NCI-H2081 treated with DMSO at 0.1 percent for 48 hours (cell line): ENCODE results near the gene PARVB.

ENCODE experiments used
- DNase-seq: peaks from one replicate; lab custom pipeline; 2025; lab: John Stamatoyannopoulos, UW

Gene PARVB

GRCh38 chr22:44200855-44201550 lies 176.9 kb downstream of the PARVB start:
- DNase-seq = no peak

- no peak for DNase-seq
These were observed 177.6 kb downstream of the PARVB start for GRCh38 chr22:44201665-44202064.

GRCh38 chr22:44202261-44202789 lies 178.2 kb downstream of the PARVB start:
- no peak for DNase-seq

GRCh38 chr22:44203203-44203602 lies 179.1 kb downstream of the PARVB start:
- DNase-seq = no peak

DNA sequence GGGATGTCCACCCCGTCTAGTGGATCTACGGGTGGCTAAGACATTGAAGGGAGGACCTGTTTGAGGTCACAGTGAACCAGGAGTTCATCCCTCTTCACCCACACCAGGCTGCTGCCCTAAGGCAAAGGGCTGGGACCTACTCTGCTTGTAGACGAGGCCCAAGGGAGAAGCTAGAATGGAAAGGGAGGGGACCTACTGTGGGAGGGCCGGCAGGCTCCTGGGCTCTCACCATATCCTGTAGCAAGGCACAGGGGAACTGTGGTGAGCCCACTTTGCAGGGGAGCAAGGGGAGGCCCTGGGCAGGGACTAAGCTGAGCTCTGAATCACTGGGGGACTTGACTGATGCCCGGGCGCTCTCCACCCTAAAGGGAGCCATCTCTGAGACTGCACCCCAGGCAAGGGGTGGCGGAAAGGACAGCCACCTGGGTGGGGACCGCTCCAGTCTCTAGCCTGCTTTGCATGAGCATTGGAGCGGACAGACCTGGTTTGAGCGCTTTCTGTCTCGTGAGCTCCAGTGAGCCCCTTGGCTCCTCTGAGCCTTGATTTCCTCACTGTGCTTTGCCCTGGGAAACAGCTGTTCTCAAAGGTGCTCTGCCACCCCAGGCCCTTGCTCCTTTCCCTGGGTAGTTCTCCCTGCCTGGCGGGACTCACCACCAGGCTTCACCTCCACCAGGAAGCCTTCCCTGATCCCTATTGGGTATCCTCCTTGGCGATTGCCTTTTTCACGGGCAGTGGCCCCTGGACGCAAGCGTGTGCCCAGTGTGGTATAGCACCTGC lies 180.8 kb downstream of the PARVB start:
- DNase-seq = no peak

GRCh38 chr22:44205516-44206329 lies 181.6 kb downstream of the PARVB start:
- no peak for DNase-seq

GRCh38 chr22:44206330-44206645 lies 182.2 kb downstream of the PARVB start:
- DNase-seq = no peak

- DNase-seq = no peak
These were observed 182.6 kb downstream of the PARVB start for GRCh38 chr22:44206696-44207095.

DNA sequence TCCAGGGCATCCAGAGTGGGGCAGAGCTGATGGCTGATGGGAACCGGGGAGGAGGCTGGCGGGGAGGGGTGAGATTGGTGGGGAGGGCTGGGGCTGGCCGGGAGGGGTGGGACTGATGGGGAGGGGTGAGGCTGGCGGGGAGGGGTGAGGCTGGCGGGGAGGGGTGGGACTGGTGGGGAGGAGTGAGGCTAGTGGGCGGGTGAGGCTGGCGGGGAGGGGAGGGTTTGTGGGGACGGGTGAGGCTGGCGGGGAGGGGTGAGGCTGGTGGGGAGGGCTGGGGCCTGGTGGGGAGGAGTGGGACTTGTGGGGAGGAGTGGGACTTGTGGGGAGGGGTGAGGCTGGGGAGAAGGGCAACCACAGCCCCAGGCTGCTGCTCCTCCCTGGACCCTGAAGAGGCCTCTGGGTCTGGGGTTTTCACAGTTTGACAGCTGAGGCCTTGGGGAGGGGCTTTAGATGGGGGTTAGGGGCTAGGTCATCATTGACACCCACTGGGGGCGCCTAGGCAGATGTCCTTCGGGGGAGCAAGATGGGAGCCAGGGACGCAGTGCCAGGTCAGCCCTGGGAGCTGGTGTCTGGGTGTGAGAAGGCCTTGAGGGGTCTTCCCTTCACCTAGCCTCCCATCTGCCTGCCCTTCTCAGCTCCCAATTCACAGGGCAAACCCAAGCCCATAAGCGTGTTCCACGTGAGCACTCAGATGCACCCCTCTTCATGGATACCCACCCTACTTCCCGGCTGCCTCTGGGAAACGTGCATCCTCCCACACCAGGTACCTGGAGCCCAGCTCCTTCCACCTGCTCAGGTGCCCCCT lies 183.3 kb downstream of the PARVB start:
- DNase-seq = no peak

GRCh38 chr22:44207981-44208317 lies 183.8 kb downstream of the PARVB start:
- DNase-seq = no peak

GRCh38 chr22:44209343-44209742 lies 185.2 kb downstream of the PARVB start:
- no peak for DNase-seq

GRCh38 chr22:44210722-44211121 lies 186.6 kb downstream of the PARVB start:
- DNase-seq = no peak

DNA sequence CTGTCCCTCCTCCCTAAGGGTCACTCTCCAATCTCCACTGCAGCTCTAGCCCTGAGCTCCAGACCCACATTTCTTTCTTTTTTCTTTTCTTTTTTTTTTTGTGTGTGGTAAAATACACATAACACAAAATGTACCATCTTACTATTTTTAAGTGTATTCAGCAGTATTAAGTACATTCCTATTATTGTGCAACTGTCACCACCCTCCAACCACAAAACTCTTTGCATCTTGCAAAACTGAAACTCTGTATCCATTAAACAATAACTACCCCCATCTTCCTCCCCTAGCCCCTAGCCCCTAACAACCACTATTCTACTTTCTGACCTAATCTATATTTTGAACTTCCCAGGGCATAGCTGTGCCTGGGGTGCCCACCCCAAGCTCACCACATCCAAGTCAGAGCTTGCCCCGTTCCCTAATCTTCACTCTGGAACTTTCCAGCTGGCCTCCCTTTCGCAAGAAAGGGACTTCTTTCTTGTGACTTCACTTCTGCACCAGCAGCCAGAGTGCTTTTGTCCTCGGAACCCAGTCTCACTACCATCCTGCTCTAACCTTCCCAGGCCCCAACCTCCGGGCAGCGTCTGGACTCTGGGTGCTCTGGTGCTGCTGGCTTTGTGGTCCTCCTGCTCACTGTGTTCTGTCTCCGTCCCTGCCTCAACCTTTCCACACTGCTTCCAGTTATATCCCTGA lies 187.3 kb downstream of the PARVB start:
- DNase-seq = no peak

DNA sequence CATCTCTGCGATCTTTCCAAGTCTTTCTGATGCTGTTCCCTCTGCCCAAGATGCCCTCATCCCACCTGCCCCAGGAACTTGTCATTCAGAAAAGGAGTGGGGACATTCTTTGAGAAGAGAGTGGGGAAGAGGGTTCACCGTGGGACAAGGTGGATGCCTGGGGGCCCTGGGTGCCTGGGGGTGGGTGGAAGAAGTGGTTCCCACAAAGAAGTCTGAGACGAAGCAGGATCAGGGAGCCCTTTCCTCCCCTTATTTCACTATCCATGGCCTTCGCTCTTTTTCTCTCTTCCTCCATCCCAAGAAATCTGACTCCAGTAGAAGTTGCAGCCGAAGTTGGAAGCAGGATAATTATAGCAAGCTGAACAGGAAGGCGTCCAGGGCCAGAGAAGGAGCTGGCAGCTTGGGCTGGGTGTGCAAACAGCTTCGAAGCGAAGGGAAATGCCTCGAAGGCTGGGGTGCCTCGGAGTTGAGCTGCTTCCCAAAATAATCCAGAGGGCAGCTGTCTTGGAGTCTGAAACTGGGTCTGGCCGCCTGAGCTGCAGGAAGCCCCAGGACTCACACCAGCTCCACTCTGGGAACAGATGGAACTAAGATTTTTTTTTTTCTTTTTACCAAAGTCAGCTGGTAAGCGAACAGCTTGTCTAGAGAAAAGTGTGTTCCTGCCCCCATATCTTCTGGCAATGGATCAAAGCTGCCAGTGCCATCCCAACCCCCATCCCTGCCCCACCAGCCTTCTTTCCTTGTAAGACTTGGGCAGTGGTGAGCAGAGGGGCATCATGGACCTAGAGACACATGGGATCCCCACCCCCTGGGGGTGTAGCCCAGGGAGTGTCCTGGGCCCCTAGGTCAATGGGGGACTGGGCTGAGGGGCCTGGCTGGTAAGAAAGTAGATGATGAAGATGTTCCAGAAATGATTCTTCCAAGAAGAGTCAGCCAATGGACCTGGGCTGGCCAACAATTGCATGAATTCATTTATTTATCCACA lies 188.1 kb downstream of the PARVB start:
- DNase-seq = no peak

DNA sequence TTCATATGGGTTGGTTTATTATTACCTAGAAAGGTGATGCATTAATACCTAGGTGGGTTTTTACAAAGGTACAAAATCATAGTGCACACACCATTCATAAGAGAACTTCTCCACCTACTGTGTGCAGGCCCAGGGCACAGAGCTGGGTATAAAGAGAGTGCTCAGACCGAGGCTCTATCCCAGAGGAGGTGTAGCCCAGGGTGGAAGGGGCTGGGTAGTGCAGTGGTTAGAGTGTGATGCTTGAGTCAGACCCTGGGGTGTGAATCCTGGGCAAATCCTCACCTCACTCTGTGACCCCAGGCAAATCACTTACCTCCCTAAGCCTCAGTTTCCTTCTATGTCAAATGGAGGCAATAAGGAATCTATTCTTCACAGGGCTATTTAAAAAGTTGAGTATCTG lies 188.8 kb downstream of the PARVB start:
- DNase-seq = no peak

GRCh38 chr22:44213489-44214043 lies 189.5 kb downstream of the PARVB start:
- DNase-seq = no peak

DNA sequence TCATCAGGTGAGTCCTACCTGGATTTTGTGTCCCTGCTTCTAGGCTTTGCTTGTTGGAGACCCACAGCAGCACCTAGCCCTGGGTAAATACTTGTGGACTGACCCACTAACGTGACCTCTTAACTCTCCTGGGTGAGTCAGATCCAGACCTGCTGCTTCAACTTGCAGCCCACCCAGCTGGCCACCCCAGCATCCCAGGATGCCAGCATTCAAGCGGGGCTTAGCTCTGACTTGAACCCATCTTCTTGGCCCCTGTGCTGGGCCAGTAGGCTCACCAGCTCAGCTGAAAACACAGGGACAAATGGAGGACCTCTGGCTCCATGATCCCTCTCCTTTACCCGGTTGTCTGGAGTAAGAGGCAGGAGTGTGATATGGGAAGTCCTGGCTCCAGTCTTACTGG lies 190.1 kb downstream of the PARVB start:
- no peak for DNase-seq

- DNase-seq = no peak
These were observed 190.7 kb downstream of the PARVB start for GRCh38 chr22:44214764-44215163.

GRCh38 chr22:44215287-44215686 lies 191.2 kb downstream of the PARVB start:
- no peak for DNase-seq

GRCh38 chr22:44217346-44217745 lies 193.2 kb downstream of the PARVB start:
- DNase-seq = no peak
